HUES48 (cell line): Measurements from ENCODE around the gene COPA.
A peak's percentile ranks its signal among the peaks of the same experiment; 100 is the strongest.

Source experiments
- H3K27ac ChIP-seq: one replicate; pipeline ENCODE4 v1.7.0; 2013; ENCODE audit warnings: low read depth, low read length, inconsistent platforms
- H3K27me3 ChIP-seq: 2 replicates; pipeline ENCODE4 v1.6.1; 2013; ENCODE audit warnings: mild to moderate bottlenecking, low read length; ENCODE audit not compliant: control insufficient read depth, insufficient read depth
- H3K36me3 ChIP-seq: 2 replicates; pipeline ENCODE4 v1.6.1; 2013; ENCODE audit warnings: low read length; ENCODE audit not compliant: control insufficient read depth, insufficient read depth
- H3K4me1 ChIP-seq: 2 replicates; pipeline ENCODE4 v1.6.1; 2013; ENCODE audit warnings: mild to moderate bottlenecking, low read length; ENCODE audit not compliant: control insufficient read depth, insufficient read depth
- H3K4me3 ChIP-seq: 2 replicates; pipeline ENCODE4 v1.5.1; 2013; ENCODE audit warnings: mild to moderate bottlenecking, low read depth, low read length
- H3K9ac ChIP-seq: 2 replicates; pipeline ENCODE4 v1.6.1; 2013; ENCODE audit warnings: mild to moderate bottlenecking, low read depth, low read length, moderate library complexity
- H3K9me3 ChIP-seq: 2 replicates; pipeline ENCODE4 v1.6.1; 2013; ENCODE audit warnings: low read length; ENCODE audit not compliant: control insufficient read depth, insufficient read depth

COPA gene

GRCh38 chr1:160325252-160325651, 17.8 kb downstream of the COPA start:
- peaks cover 89% of the 10 kb centered on the region for H3K36me3 ChIP-seq
- no peak overlapping the region for H3K9ac ChIP-seq
- H3K4me3 ChIP-seq, result no peak overlapping the region
- H3K27ac ChIP-seq, result no peak overlapping the region
- no peaks in the 10 kb centered on the region for H3K9me3 ChIP-seq
- H3K27me3 ChIP-seq, result no peaks in the 10 kb centered on the region
- H3K4me1 ChIP-seq, result no peaks in the 10 kb centered on the region

- Histone ChIP-seq H3K4me3 (no peak overlapping the region), H3K36me3 (peaks cover 82% of the 10 kb centered on the region), H3K27ac (no peak overlapping the region), H3K4me1 (no peaks in the 10 kb centered on the region), H3K9ac (no peak overlapping the region), H3K27me3 (no peaks in the 10 kb centered on the region), H3K9me3 (no peaks in the 10 kb centered on the region)
Measured at GRCh38 chr1:160322831-160323230, 20.2 kb downstream of the COPA start.

GRCh38 chr1:160315359-160315758, 27.7 kb downstream of the COPA start:
- Histone ChIP-seq H3K27me3 (no peaks in the 10 kb centered on the region), H3K4me1 (no peaks in the 10 kb centered on the region), H3K9me3 (no peaks in the 10 kb centered on the region), H3K27ac (no peak overlapping the region), H3K4me3 (no peak overlapping the region), H3K9ac (no peak overlapping the region), H3K36me3 (peaks cover 86% of the 10 kb centered on the region)

- no peak overlapping the region for H3K9ac ChIP-seq
- peaks cover 29% of the 10 kb centered on the region for H3K4me1 ChIP-seq
- no peaks in the 10 kb centered on the region for H3K9me3 ChIP-seq
- peaks cover 90% of the 10 kb centered on the region for H3K36me3 ChIP-seq
- H3K4me3 ChIP-seq, result no peak overlapping the region
- no peaks in the 10 kb centered on the region for H3K27me3 ChIP-seq
- no peak overlapping the region for H3K27ac ChIP-seq
Measured at GRCh38 chr1:160309571-160309970, 33.5 kb downstream of the COPA start.

- Histone ChIP-seq H3K36me3 (peaks cover 88% of the 10 kb centered on the region), H3K4me1 (peaks cover 29% of the 10 kb centered on the region), H3K9me3 (no peaks in the 10 kb centered on the region), H3K4me3 (no peak overlapping the region), H3K27me3 (no peaks in the 10 kb centered on the region), H3K27ac (no peak overlapping the region), H3K9ac (no peak overlapping the region)
Measured at GRCh38 chr1:160309185-160309557, 33.9 kb downstream of the COPA start.

- H3K4me3 ChIP-seq, result no peak overlapping the region
- no peak overlapping the region for H3K9ac ChIP-seq
- peaks cover 86% of the 10 kb centered on the region for H3K36me3 ChIP-seq
- peak overlapping the region; percentile 54 for H3K27ac ChIP-seq
- H3K27me3 ChIP-seq, result no peaks in the 10 kb centered on the region
- no peaks in the 10 kb centered on the region for H3K9me3 ChIP-seq
- H3K4me1 ChIP-seq, result peaks cover 29% of the 10 kb centered on the region
Measured at GRCh38 chr1:160308451-160309184, 34.4 kb downstream of the COPA start.

GRCh38 chr1:160307118-160307791, 35.8 kb downstream of the COPA start:
- Histone ChIP-seq H3K4me1 (peaks cover 29% of the 10 kb centered on the region), H3K4me3 (0 out of 2 replicates have a peak overlapping the region, but pooled peaks have one; percentile 20), H3K9me3 (no peaks in the 10 kb centered on the region), H3K9ac (no peak overlapping the region), H3K36me3 (peaks cover 85% of the 10 kb centered on the region), H3K27ac (peak overlapping the region; percentile 54), H3K27me3 (no peaks in the 10 kb centered on the region)

- Histone ChIP-seq H3K9ac (no peak overlapping the region), H3K4me3 (no peak overlapping the region), H3K4me1 (no peaks in the 10 kb centered on the region), H3K27me3 (no peaks in the 10 kb centered on the region), H3K9me3 (no peaks in the 10 kb centered on the region), H3K27ac (no peak overlapping the region), H3K36me3 (peaks cover 91% of the 10 kb centered on the region)
Measured at GRCh38 chr1:160300173-160300572, 42.9 kb downstream of the COPA start.

GRCh38 chr1:160296036-160296435, 47.0 kb downstream of the COPA start:
- peaks cover 97% of the 10 kb centered on the region for H3K36me3 ChIP-seq
- no peaks in the 10 kb centered on the region for H3K4me1 ChIP-seq

GRCh38 chr1:160293020-160293968, 49.8 kb downstream of the COPA start:
- Histone ChIP-seq H3K4me3 (no peak overlapping the region), H3K36me3 (peaks cover 93% of the 10 kb centered on the region), H3K27me3 (no peaks in the 10 kb centered on the region), H3K9ac (no peak overlapping the region), H3K27ac (no peak overlapping the region), H3K9me3 (no peaks in the 10 kb centered on the region), H3K4me1 (no peaks in the 10 kb centered on the region)

More at GRCh38 chr1:160296036-160296435, 47.0 kb downstream of the COPA start:
- Histone ChIP-seq H3K27ac (no peak overlapping the region), H3K27me3 (no peaks in the 10 kb centered on the region), H3K4me3 (no peak overlapping the region), H3K9ac (no peak overlapping the region), H3K9me3 (no peaks in the 10 kb centered on the region)
